ENCODE results near the gene CEP135.

Gene CEP135

GRCh38 chr4:56042225-56042624 lies 93.5 kb downstream of the CEP135 start:
- Histone ChIP-seq H3K27ac (ENCODE audit: low read length) (no peak overlapping the region), H3F3A (ENCODE audit: insufficient read depth, low read length) (no peaks in the 10 kb centered on the region), H3K9me2 (replicated peaks; ENCODE audit: insufficient read depth, low read length) (no peaks in the 10 kb centered on the region), H3K9ac (ENCODE audit: low read length) (no peak overlapping the region), H3K27me3 (replicated peaks; ENCODE audit: insufficient read depth, low read length) (no peaks in the 10 kb centered on the region), H4K20me1 (ENCODE audit: insufficient read depth, low read length) (no peaks in the 10 kb centered on the region), H2AFZ (ENCODE audit: low read length) (no peak overlapping the region), H3K4me1 (ENCODE audit: low read length) (no peaks in the 10 kb centered on the region), H3K4me3 (ENCODE audit: low read length) (no peak overlapping the region), H3K4me2 (ENCODE audit: low read depth, low read length) (no peak overlapping the region), H3K9me3 (replicated peaks; ENCODE audit: insufficient read depth, low read length) (no peaks in the 10 kb centered on the region), H3K36me3 (replicated peaks; ENCODE audit: insufficient read depth, low read length) (no peaks in the 10 kb centered on the region), H3K79me2 (ENCODE audit: low read length) (no peaks in the 10 kb centered on the region)
- TF ChIP-seq, protein P1, sequence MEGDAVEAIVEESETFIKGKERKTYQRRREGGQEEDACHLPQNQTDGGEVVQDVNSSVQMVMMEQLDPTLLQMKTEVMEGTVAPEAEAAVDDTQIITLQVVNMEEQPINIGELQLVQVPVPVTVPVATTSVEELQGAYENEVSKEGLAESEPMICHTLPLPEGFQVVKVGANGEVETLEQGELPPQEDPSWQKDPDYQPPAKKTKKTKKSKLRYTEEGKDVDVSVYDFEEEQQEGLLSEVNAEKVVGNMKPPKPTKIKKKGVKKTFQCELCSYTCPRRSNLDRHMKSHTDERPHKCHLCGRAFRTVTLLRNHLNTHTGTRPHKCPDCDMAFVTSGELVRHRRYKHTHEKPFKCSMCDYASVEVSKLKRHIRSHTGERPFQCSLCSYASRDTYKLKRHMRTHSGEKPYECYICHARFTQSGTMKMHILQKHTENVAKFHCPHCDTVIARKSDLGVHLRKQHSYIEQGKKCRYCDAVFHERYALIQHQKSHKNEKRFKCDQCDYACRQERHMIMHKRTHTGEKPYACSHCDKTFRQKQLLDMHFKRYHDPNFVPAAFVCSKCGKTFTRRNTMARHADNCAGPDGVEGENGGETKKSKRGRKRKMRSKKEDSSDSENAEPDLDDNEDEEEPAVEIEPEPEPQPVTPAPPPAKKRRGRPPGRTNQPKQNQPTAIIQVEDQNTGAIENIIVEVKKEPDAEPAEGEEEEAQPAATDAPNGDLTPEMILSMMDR (IDR thresholded peaks at IDR 0.05; ENCODE audit: low read length), result no peak
- TF ChIP-seq EZH2 (optimal IDR thresholded peaks at IDR 0.05; ENCODE audit: low read depth, low read length) (no peak), EZH2phosphoT487 (IDR thresholded peaks at IDR 0.05; ENCODE audit: low read length) (no peak)
- no peak for DNase-seq

GRCh38 chr4:56048383-56048701 lies 99.6 kb downstream of the CEP135 start:
- Histone ChIP-seq H3K36me3 (replicated peaks; ENCODE audit: insufficient read depth, low read length) (no peaks in the 10 kb centered on the region), H3K27me3 (replicated peaks; ENCODE audit: insufficient read depth, low read length) (no peaks in the 10 kb centered on the region), H3K4me1 (ENCODE audit: low read length) (peaks cover 5% of the 10 kb centered on the region), H3K27ac (ENCODE audit: low read length) (no peak overlapping the region), H3K9me3 (replicated peaks; ENCODE audit: insufficient read depth, low read length) (no peaks in the 10 kb centered on the region), H4K20me1 (ENCODE audit: insufficient read depth, low read length) (no peaks in the 10 kb centered on the region), H2AFZ (ENCODE audit: low read length) (peak overlapping the region; percentile 98), H3K79me2 (ENCODE audit: low read length) (no peaks in the 10 kb centered on the region), H3K9ac (ENCODE audit: low read length) (peak overlapping the region; percentile 58; the same call in 1 of the 2 replicates), H3K4me3 (ENCODE audit: low read length) (peak overlapping the region; percentile 77), H3K4me2 (ENCODE audit: low read depth, low read length) (peak overlapping the region; percentile 81), H3F3A (ENCODE audit: insufficient read depth, low read length) (peaks cover 5% of the 10 kb centered on the region; the same call in 1 of the 2 replicates), H3K9me2 (replicated peaks; ENCODE audit: insufficient read depth, low read length) (no peaks in the 10 kb centered on the region)
- DNase-seq, result no peak
- TF ChIP-seq, protein P1 (IDR thresholded peaks at IDR 0.05; ENCODE audit: low read length), result no peak
- TF ChIP-seq EZH2 (optimal IDR thresholded peaks at IDR 0.05; ENCODE audit: low read depth, low read length) (no peak), EZH2phosphoT487 (IDR thresholded peaks at IDR 0.05; ENCODE audit: low read length) (no peak)

GRCh38 chr4:56048702-56049431 lies 100.1 kb downstream of the CEP135 start:
- Histone ChIP-seq H3K4me3 (ENCODE audit: low read length) (peak overlapping the region; percentile 77), H3K9ac (ENCODE audit: low read length) (peak overlapping the region; percentile 58; the same call in 1 of the 2 replicates), H3K27ac (ENCODE audit: low read length) (no peak overlapping the region), H3K36me3 (replicated peaks; ENCODE audit: insufficient read depth, low read length) (no peaks in the 10 kb centered on the region), H3K27me3 (replicated peaks; ENCODE audit: insufficient read depth, low read length) (no peaks in the 10 kb centered on the region), H2AFZ (ENCODE audit: low read length) (peak overlapping the region; percentile 98), H4K20me1 (ENCODE audit: insufficient read depth, low read length) (no peaks in the 10 kb centered on the region), H3K4me1 (ENCODE audit: low read length) (peaks cover 5% of the 10 kb centered on the region), H3K9me2 (replicated peaks; ENCODE audit: insufficient read depth, low read length) (no peaks in the 10 kb centered on the region), H3K4me2 (ENCODE audit: low read depth, low read length) (peak overlapping the region; percentile 81), H3F3A (ENCODE audit: insufficient read depth, low read length) (peaks cover 5% of the 10 kb centered on the region; the same call in 1 of the 2 replicates), H3K9me3 (replicated peaks; ENCODE audit: insufficient read depth, low read length) (no peaks in the 10 kb centered on the region), H3K79me2 (ENCODE audit: low read length) (no peaks in the 10 kb centered on the region)
- peak; percentile 71 for DNase-seq
- TF ChIP-seq, protein P1 (IDR thresholded peaks at IDR 0.05; ENCODE audit: low read length), result no peak
- no peak for TF ChIP-seq EZH2 (optimal IDR thresholded peaks at IDR 0.05; ENCODE audit: low read depth, low read length)
- TF ChIP-seq EZH2phosphoT487 (IDR thresholded peaks at IDR 0.05; ENCODE audit: low read length), result no peak
